Measurements from ENCODE around the gene SHB.

The SHB gene

DNA sequence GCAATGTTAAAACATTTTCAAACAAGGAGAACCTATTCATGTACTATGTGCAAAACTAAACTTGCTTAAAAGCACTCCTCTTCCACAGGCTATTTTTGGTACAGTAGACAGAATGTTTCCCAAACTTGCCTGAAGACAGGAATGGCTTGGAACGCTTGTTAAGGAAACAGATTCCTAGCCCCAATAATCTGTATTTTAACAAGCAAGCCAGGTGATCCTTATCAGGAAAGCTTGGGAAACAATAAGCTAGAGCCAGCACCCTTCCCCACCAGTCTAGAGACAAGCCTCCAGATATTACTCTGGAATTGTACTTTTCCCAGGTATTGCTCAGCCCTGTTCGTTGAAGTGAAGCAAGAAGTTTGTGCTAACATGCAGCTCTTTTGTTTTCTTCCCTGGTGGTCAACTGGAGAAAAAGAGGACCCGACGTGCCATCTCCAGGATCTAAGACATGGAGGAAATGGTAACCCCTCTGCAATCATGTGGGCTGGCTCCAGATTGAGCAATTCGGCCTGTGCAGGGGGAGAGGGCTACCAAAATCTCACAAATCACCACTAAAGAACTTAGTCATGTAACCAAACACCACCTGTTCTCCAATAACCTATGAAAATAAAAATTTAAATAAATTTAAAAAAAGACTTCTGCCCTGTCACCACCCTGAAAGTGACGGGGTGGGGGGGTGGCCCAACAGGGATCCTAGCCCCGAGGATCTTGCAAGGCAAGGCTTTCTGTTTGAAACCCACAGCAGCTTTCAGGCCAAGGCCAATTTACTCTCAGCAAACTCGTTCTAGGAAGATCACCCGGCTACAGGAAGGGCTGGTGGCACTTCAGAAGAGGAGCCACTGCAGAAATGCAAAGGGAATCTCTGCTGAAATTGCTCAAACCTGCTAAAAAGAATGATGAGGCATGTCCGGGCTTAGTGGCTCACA lies 48.6 kb downstream of the SHB start:
- peak; percentile 20 for DNase-seq

DNA sequence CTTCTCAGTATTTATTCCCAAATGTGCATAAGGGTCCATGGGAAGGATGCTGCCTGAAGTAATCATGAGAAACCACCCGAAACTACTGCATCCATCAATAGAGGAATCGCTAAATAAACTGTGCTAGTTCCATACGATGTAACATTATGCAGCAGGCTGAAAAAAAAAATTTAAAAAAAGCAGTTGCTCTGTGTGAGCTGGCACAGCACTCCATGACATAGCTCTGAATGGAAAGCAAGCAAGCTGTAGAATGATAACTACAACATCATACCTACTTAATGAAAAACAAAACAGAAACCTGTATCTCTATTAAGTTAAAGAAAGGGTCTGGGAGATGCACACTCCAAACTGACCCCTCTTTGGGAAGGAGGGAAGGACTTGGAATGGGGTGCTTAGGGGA lies 49.3 kb downstream of the SHB start:
- no peak for DNase-seq

DNA sequence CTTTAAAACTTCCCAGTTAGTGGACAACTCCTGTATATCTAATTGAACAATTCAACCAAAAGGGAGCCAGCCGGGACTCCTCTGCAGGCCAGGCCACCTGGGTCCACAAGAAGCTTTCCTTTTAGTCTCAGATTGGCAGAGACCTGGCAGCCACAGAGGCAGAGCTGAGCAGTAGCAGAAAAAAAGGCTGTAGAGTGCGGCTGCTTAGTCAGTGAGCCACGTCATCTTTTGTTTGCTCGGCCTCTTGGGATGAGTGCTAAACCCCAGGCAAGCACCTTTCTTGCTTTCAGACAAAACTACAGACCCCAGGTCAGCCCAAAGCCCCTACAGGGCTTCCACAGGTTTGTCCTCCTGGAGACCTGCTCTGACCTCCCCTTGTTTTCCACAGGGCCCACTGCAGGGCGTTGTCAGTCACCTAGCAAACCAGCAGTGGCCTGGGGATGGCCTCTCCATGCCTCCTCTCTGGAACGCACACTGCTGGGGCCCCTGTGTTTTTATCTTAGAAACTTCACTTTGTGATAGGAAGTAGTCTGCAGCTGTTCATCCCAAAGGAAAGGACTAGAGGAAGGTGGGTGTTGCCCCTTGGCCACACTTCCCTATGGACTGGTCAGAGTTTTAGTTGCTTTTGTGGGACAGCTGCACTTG lies 49.9 kb downstream of the SHB start:
- DNase-seq = no peak

DNA sequence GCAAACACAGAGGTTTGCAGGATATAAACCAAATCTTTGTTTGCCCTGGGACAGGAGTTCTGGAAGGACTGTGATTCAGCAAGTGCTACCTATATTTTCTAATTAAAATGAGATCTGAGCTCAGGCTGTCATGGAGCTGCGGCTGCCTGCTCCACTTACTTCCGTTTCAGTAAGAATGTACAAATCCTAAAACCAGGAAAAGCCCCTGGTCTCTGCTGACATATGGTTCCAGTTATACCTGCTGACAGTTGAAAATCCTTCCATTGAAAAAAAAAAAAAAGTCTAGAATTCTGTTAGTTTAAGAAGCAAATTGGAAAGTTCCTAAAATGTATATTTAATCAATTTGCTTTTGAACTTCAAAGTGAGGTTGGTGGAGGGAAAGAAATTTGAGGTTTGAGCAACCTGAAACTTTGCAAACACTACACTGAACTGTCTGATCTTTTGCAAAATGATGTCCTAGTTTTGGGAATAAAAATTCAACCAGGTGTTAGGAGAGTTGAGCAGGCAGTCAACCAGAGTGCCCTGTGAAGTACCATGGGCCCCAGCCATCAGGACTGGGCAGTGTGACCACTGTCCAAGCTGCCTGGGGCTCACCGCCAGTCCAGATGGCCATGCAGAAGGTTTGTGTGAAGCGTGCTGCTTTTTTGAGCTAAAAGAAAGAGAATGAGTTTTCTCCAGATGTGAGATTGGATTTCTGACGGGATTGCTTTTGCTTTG lies 50.6 kb downstream of the SHB start:
- no peak for DNase-seq

DNA sequence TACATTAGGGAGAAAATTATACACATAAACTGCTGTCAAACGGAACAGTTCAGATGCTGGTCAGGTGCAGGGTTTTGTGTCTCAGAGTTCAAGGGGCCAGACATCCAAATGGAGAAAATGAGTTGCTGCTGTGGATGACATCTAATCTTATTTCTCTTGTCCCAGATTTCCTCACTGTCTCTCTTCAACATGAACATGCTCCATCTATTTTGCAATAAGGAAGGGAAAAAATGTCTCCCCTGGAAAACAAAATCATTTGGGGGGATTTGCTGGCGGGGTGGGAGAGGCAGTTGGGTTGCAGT lies 51.2 kb downstream of the SHB start:
- DNase-seq = no peak

DNA sequence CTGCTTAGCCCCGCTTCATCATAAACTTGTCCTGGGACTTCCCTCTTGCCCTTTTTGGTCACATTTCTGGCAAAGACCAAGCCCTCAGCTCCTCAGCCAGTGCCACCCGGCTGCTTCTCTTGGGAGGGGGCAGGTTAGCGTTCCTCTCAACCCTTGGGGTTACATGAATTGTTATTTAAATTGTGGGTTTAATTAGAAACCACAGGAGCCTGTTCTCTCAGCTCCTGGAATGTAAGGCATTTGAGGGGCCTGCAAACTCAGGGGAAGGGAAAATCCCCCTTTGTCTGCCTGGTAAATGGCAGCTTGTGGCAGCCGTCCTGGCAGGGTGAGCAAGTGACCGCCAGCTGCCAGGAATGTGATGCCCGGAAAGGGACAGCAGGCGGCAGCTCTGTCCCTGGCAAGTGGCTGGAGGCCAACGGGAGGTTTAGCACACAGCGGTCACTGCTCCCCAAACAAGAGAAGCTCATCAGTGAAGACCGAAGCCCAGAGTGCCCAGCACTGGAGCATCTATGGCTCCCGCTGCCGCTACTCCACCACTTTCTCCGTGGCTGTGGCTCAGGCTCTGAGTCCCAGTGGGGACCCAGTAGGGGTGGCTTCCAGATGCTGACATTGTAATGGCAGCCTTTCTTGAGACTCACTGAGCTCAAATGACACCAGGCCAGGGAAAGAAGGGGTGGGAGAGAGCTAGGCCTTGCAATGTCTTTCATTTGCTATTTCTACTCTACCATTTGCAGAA lies 51.7 kb downstream of the SHB start:
- DNase-seq = no peak

DNA sequence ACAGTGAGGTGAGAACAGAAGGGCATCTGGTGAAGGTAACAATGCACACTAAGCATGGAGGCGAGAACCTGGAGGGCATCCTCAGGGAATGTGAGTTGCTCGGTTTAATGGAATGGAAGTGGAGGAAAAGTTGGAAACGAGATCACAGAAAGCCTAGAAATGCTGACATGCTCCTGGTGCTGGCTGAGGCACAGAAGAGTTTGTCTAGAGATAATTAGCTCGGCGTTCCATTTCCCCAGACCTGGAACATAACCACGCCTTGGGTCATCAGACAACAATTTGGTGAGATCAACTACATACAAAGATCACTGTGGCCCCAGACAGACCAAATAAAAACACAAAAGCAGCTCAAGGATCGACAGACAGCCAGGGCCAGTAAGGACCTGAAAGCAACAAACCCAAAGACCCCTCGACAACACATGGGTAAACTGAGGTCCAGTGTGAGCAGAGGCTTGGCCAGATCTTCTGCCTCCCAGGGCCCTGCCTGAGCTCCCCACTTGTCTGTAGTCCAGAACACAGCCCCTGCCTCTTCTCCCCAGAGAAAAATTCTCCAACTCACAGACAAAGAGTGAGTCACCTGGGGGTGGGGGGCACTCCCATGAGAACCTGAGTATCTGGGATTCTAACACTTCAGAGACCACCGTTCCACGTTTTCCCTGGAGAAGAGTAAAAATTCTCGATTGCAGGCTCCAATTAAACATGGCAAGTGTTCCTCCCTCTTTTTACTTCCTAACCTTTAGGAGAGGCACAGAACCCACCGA lies 52.5 kb downstream of the SHB start:
- no peak for DNase-seq

DNA sequence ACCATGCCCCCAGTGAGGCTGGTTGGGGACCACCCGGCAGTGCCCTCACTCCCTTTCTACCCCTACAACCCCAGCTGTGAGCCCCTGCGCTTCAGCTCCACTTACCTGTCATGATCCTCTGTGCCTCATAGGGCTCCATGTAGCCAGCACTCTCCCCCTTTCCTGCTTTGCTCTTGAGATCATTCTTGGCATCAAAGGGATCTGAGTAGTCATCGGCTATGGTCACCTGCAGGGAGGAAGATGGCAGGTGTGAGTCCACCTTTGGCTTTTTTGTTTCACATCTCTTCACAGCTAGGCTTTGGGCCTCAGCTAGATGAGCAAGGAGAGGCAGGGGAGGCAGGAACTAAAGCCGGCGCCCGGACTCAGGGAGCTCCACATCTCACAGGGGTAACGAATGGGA lies 53.1 kb downstream of the SHB start:
- DNase-seq = no peak

DNA sequence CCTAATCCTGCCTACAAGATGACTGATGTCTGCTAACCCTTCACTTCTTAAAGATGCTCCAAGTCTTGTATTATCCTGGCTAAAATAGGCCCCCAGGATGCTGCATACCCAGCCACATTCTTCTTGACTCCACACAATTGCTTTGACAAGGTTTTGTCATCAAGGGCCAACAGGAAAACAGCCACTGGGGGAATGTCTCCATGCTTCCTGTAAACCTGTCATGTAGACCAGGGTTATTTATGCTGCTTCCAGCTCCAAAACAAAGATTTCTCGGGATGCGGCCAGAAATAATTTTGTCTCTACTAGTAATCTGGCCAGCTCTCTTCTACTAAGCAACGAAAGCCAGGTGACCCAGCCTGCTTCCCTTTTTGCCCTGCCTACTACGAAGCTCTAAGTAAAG lies 53.8 kb downstream of the SHB start:
- DNase-seq = no peak

DNA sequence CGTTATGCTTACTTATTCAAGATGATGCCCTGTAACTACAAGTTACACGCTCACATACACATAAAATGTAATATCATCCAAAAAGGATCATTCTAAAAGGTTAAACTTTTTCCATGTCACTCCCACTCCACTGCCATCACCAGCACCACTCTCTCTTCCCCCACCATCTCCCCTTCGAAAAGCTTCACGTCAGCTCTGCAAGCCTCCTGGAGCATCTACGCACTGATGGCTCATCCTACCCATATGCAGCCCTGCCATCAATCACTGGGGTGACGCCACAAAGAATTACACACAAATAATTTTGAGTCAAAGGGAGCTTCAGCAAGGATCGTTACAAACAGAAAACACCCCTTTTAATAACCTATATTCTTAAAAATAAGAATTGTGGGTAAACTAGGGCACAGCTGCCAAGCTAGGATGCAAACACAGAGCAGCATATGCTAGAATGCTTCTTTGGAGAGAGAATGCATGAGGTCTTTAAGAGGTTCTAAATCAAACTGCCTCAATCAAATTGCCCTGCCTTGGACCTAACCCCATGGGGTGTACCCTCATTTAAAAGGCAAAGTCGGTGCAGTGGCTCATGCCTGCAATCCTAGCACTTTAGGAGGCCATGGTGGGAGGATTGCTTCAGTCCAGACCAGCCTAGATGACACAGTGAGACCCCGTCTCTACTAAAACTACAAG lies 56.1 kb downstream of the SHB start:
- no peak for DNase-seq

DNA sequence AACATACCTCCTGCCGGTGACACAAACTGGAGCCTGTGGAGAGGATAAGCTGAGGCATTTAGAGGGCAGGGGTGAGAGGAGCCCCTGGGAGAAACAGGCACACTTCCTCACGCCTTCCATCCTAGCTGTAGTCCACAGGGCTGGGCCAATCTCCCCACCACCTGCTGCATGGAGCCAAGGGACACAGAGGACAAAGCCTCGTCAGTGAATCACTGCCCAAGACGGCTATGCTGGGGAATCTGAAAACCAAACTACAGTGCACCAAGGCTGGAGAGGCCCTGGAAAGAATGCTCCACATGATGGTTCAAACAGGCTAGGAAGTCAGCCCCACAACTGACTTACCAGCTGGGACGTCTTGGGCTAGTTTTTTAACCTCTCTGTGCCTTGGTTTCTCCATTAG lies 57.0 kb downstream of the SHB start:
- DNase-seq = no peak

DNA sequence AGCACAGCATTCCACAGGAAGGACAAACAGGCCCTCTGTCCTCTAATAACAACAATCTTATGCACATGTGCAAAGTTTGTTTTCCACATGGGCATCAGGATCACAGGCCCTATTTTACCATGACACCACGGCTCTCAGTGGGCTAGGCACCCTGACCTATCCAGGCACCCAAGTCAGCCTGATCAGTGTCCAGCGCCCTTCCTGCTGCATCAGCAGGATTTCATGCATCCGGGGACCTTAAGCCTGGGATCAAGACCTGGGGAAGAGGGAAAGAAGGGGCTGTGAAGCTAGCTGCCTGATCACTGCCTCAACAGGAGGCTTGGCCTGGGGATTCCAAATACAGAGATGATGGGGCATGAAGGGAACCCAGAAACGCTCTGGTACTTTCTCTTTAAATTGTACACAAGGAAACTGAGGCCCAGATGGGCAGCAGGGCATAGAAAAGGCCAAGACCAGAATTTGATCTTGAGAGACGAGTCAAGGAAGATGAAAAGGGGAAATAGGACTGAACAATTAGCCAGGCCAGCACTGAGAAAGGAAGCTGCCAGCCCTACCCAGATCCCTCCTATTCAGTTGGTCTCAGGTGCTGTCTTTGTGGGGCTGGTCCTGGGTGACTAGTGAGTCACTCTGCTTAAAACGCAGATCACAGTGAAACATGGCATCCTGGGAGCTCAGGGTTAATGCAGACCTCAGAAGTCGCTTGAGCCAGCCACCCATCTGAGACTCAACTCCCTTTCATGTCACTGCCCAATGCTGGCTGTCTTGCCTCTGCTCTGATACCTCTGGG lies 57.9 kb downstream of the SHB start:
- no peak for DNase-seq

DNA sequence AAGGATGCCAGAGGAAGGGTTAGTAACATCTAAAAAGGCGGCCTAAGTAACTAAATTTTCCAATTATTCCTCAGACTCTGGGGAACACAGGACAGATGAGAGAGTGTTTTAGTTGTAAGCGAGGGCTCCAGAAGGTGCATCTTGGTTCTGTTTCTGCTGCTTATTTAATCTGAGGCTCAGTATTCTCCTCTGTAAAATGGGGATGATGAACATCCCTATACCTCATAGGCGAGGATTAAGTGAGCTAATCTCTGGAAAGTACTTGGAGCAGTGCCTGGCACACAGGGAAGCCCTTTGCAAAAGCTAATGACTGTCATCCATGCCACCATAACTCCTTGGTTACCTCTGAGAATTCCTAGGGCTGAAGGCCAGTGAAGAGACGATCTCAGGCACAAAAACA lies 59.0 kb downstream of the SHB start:
- no peak for DNase-seq

DNA sequence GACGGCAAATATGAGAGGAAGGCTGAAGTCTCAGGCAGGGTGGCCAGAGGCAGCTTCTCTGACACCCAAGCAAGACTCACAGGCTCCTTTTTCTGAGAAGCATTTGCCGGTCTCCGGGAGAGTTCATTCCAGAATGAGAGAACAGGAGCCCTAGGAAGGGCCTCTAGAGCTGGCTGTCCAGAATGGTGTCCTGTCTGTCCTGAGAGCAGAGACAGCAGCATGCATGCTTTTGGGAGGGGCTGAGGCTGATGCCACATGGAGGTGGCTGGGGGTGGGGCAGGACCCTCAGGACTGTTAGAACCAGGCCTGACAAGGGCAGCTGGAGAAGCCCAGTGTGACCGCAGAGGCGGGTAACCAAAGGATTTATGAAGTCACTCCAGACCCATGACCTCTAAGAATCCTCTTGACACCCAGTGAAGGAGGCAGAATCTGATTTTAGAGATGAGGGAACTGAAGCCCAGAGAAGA lies 60.0 kb downstream of the SHB start:
- no peak for DNase-seq

DNA sequence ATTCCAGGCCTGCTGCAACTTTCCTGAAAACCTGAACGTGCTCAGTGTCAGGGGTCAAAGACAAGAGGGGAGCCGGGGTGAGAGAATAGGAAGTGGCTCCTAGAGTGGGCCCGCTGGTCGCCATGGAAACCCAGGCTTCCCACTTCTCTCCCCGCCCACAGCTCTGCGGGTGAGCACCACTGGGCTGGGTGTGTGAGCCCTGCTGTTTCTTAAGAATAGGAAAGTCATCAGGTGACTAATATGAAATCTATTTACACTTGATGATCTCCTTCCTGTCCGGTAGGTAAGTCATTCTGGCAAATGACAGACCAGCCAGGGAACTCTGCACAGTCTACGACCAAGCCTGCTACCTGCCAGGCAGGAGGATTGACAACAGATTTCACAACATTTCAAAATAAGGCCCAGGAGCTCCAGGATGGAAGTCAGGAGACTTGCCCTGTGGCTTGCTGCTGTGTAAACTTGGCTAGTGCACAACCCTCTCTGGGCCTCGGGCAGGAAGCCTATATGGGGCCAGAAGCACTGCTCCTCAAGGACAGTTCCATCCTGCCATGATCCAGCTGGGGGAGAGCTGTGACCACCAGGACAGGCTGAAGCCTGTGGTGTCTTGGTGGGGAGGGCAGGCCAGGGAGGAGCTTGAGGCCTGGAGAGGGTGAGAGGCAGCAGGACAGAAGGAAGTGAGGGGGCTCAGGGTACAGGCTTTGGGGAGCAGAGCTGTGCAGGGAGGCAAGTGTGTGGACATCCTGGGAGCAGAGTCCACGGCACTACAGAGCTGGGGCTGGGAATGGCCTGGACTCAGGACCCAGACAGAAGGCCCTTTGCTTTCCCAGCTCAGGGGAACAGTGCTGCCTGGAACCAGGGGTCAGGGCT lies 60.6 kb downstream of the SHB start:
- DNase-seq = peak; percentile 58

DNA sequence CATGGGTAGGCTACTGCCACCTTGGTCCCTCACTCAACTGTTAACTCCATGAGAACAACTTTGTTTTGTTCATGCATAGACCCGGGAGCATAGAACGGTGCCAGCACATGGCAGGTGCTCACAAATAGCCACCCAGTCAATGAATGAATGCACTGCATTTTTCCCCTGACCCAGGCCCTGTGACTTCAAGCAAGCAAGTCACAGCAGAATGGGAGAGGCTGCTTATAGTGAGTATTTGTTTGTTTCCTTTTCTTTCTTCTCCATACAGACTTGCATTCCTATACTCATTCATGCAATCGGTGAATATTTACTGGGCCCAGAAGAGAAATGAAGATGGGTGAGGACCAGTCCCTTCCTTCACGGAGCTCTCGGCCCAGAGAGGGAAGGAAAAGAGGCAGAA lies 62.0 kb downstream of the SHB start:
- DNase-seq = no peak

DNA sequence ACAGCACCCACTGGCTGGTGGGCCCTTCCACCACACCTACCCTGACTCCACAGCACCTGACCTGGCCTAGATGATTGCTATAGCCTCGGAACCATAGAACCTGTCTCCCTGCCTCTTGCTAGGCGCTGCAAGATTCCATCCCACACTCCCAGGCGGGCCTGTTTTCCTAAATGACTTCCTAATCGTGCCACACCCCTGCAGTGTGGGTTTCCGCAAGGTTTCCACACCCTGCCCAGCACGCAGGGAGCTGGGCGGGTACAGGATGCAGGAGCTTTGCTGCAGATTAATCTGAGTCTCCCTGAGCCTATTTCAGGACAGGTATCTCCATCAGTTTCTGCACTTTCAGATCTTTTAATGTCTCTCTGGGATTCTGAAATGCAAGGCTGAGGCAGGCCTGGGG lies 62.9 kb downstream of the SHB start:
- DNase-seq = no peak

DNA sequence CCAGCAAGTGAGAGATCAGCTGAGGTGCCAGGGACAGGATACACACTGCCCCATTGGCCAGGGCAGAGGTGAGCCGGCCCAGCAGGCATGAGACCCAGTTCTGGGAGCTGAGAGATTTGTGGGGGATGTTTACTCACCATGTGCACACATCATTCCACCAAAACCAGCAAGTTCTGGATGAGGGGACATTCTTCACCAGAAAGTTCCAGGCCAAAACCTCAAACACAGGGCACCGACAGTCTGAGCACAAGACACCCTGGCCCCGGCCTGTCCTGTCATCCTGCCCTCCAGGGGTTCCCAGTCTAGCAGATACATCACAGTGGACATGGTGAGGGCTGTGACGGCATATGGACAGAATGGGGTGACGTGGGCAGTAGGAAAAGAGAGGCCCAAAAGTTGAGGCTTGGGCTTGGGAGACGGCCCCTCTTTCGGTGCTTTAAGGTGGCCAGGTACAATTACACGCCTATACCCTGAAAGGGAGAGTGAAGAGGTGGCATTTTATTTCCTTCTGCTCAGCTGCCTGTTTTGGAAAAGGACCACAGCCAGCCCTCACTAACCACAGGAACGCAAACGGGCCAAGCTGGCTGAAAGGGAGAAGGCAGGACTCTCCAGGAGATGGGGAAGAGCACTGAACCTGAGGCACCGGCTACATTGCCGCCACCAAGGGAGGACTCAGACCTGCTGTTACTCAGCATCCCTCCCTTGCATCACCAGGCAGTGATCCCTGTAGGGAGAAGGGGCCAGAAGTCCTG lies 64.0 kb downstream of the SHB start:
- DNase-seq = no peak
